ENCODE data around the gene BHLHA15.

The BHLHA15 gene

GRCh38 chr7:98191668-98192431 lies 19.4 kb upstream of the BHLHA15 start:
- TF ChIP-seq, protein P1, sequence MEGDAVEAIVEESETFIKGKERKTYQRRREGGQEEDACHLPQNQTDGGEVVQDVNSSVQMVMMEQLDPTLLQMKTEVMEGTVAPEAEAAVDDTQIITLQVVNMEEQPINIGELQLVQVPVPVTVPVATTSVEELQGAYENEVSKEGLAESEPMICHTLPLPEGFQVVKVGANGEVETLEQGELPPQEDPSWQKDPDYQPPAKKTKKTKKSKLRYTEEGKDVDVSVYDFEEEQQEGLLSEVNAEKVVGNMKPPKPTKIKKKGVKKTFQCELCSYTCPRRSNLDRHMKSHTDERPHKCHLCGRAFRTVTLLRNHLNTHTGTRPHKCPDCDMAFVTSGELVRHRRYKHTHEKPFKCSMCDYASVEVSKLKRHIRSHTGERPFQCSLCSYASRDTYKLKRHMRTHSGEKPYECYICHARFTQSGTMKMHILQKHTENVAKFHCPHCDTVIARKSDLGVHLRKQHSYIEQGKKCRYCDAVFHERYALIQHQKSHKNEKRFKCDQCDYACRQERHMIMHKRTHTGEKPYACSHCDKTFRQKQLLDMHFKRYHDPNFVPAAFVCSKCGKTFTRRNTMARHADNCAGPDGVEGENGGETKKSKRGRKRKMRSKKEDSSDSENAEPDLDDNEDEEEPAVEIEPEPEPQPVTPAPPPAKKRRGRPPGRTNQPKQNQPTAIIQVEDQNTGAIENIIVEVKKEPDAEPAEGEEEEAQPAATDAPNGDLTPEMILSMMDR (IDR thresholded peaks at IDR 0.05), result no peak

DNA sequence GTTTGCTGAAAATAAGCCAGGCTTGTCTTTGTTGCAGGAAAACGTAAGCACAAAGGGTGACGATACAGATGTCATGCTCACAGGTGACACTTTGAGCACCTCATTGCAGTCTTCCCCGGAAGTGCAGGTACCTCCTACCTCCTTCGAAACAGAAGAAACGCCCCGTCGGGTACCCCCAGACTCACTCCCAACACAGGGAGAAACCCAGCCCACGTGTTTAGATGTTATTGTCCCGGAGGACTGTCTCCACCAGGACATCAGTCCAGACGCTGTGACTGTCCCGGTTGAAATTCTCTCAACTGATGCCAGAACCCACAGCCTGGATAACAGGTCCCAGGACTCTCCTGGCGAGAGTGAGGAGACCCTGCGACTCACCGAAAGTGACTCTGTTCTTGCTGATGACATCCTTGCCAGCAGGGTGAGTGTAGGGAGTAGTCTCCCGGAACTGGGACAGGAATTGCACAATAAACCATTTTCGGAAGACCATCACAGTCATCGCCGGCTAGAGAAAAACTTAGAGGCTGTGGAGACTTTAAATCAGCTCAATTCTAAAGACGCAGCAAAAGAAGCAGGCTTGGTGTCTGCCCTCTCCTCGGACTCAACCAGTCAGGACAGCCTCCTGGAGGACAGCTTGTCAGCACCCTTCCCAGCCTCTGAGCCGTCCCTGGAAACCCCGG lies 18.3 kb upstream of the BHLHA15 start:
- TF ChIP-seq, protein P1 (IDR thresholded peaks at IDR 0.05), result no peak

DNA sequence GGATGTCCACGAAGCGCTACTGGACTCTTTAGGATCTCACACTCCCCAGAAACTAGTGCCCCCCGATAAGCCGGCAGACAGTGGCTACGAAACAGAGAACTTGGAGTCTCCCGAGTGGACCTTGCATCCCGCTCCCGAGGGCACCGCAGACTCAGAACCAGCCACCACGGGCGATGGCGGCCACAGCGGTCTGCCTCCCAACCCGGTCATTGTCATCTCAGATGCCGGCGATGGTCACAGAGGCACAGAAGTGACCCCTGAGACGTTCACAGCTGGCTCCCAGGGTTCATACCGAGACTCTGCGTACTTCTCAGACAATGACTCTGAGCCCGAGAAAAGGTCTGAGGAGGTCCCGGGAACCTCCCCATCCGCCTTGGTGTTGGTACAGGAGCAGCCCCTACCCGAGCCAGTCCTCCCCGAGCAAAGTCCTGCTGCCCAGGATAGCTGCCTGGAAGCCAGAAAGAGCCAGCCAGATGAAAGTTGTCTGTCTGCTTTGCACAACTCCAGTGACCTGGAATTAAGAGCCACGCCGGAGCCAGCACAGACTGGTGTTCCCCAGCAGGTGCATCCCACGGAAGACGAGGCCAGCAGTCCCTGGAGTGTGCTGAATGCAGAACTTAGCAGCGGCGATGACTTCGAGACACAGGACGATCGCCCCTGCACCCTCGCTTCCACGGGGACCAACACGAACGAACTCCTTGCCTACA lies 17.6 kb upstream of the BHLHA15 start:
- TF ChIP-seq, protein P1 (IDR thresholded peaks at IDR 0.05), result no peak

DNA sequence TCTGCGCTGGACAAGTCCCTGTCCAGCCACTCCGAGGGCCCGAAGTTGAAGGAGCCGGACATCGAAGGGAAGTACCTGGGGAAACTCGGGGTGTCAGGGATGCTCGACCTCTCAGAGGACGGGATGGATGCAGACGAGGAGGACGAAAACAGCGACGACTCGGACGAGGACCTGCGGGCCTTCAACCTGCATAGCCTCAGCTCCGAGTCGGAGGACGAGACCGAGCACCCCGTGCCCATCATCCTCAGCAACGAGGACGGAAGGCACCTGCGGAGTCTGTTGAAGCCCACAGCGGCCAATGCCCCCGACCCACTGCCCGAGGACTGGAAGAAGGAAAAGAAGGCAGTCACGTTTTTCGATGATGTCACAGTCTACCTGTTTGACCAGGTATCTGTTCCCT lies 17.1 kb upstream of the BHLHA15 start:
- TF ChIP-seq, protein P1 (IDR thresholded peaks at IDR 0.05), result no peak

DNA sequence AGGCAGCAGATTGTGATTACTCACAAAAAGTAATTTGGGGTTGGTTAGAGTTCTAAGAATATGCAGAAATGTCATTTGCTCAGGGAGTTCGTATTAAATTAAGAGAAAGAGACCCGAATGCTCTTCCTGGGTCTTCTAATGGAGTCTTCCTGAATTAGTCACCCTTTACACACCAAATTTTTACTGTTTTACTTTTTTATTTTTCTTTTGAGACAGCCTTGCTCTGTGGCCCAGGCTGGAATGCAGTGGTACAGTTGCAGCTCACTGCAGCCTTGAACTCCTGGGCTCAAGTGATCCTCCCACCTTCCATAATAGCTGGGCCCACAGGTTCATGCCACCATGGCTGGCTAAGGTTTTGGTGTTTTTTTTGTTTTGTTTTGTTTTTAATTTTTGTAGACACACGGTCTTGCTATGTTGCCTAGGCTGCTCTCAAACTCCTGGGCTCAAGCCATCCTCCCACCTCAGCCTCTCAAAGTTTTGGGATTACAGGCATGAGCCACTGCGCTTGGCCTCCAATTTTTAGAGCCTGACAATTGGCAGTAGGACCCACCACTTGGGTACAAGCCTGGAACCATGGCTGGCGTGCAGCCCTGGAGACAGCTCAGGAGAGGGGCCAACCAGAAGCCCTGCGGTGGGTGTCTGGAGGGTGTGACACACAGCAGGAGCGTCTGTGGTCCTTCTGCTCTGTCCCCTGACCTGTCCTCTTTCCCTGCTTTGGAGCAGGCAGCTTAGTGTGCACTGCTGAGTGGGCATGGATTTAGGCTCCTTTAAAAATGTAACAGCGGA lies 16.4 kb upstream of the BHLHA15 start:
- TF ChIP-seq, protein P1 (IDR thresholded peaks at IDR 0.05), result no peak

GRCh38 chr7:98196706-98197605 lies 14.3 kb upstream of the BHLHA15 start:
- TF ChIP-seq, protein P1 (IDR thresholded peaks at IDR 0.05), result no peak
